NT2/D1 (cell line): ENCODE data around the gene MTRF1.
"Not testable (repeated sequence)": the region's sequence is repeated elsewhere in the genome, so short reads cannot be mapped to it uniquely, and the experiment has no call there.

Experiments
- DNase-seq: peaks from one replicate; pipeline ENCODE4 v3.0.0-alpha.2; 2011; ENCODE audit warnings: low read depth, low spot score
- H3K27me3 ChIP-seq: 2 replicates; pipeline ENCODE4 v1.6.0; 2011; ENCODE audit warnings: mild to moderate bottlenecking; ENCODE audit not compliant: insufficient read length, insufficient read depth
- H3K36me3 ChIP-seq: 2 replicates; pipeline ENCODE4 v1.6.1; 2011; ENCODE audit warnings: mild to moderate bottlenecking, low read length, mixed read lengths; ENCODE audit not compliant: insufficient read depth, insufficient read length
- H3K4me1 ChIP-seq: 2 replicates; pipeline ENCODE4 v1.5.1; 2011; ENCODE audit not compliant: insufficient read depth, insufficient read length
- H3K4me3 ChIP-seq: 2 replicates; pipeline ENCODE4 v1.5.1; 2011; ENCODE audit warnings: low read depth; ENCODE audit not compliant: insufficient read length
- H3K9ac ChIP-seq: 2 replicates; pipeline ENCODE4 v1.6.0; 2011; ENCODE audit warnings: low read depth; ENCODE audit not compliant: insufficient read length
- H3K9me3 ChIP-seq: 2 replicates; pipeline ENCODE4 v1.5.1; 2011; ENCODE audit warnings: mild to moderate bottlenecking, low read length; ENCODE audit not compliant: insufficient read depth
- SUZ12 ChIP-seq: IDR thresholded peaks from 2 replicates; pipeline ENCODE4 v1.6.1; 2011; ENCODE audit not compliant: insufficient read length, insufficient read depth; ENCODE audit errors: extremely low read depth
- YY1 ChIP-seq: IDR thresholded peaks from 2 replicates; pipeline ENCODE4 v1.6.1; 2011; ENCODE audit not compliant: insufficient read length, insufficient read depth
- ZNF274 ChIP-seq: IDR thresholded peaks from 2 replicates; pipeline ENCODE4 v1.6.1; 2011; ENCODE audit warnings: mild to moderate bottlenecking, low read depth, low read length

Gene MTRF1

GRCh38 chr13:41294914-41295313 lies 31.5 kb upstream of the MTRF1 start:
- no peak for TF ChIP-seq YY1
- no peak for TF ChIP-seq ZNF274
- Histone ChIP-seq H3K4me1 (no peaks in the 10 kb centered on the region), H3K9ac (no peak overlapping the region)

GRCh38 chr13:41293272-41293671 lies 29.9 kb upstream of the MTRF1 start:
- H3K9ac ChIP-seq = no peak overlapping the region
- H3K9me3 ChIP-seq = peaks cover 6% of the 10 kb centered on the region; the same call in 1 of the 2 replicates
- no peaks in the 10 kb centered on the region for H3K27me3 ChIP-seq
- no peak overlapping the region for H3K4me3 ChIP-seq
- DNase-seq = no peak
- no peaks in the 10 kb centered on the region for H3K4me1 ChIP-seq
- H3K36me3 ChIP-seq = no peaks in the 10 kb centered on the region
- TF ChIP-seq YY1 (no peak), SUZ12 (no peak), ZNF274 (no peak)

More at GRCh38 chr13:41294914-41295313, 31.5 kb upstream of the MTRF1 start:
- Histone ChIP-seq H3K9me3 (peaks cover 6% of the 10 kb centered on the region; the same call in 1 of the 2 replicates), H3K27me3 (no peaks in the 10 kb centered on the region), H3K36me3 (no peaks in the 10 kb centered on the region), H3K4me3 (no peak overlapping the region)
- no peak for DNase-seq

- DNase-seq = no peak
- H3K4me3 ChIP-seq = no peak overlapping the region
Measured at GRCh38 chr13:41291246-41291645, 27.9 kb upstream of the MTRF1 start.

GRCh38 chr13:41289463-41289881 lies 26.1 kb upstream of the MTRF1 start:
- TF ChIP-seq YY1 (no peak), ZNF274 (no peak), SUZ12 (no peak)
- H3K4me1 ChIP-seq = no peaks in the 10 kb centered on the region
- no peaks in the 10 kb centered on the region for H3K36me3 ChIP-seq
- no peaks in the 10 kb centered on the region for H3K27me3 ChIP-seq
- H3K9ac ChIP-seq = no peak overlapping the region
- DNase-seq = no peak
- peaks cover 6% of the 10 kb centered on the region; the same call in 1 of the 2 replicates for H3K9me3 ChIP-seq
- H3K4me3 ChIP-seq = no peak overlapping the region

More at GRCh38 chr13:41291246-41291645, 27.9 kb upstream of the MTRF1 start:
- H3K27me3 ChIP-seq = no peaks in the 10 kb centered on the region
- no peak for TF ChIP-seq ZNF274
- no peak for TF ChIP-seq SUZ12
- TF ChIP-seq YY1 = no peak
- H3K36me3 ChIP-seq = no peaks in the 10 kb centered on the region
- H3K9me3 ChIP-seq = peaks cover 6% of the 10 kb centered on the region; the same call in 1 of the 2 replicates
- no peaks in the 10 kb centered on the region for H3K4me1 ChIP-seq
- no peak overlapping the region for H3K9ac ChIP-seq

GRCh38 chr13:41286370-41286769 lies 23.0 kb upstream of the MTRF1 start:
- H3K4me3 ChIP-seq = no peak overlapping the region
- TF ChIP-seq YY1 = no peak
- TF ChIP-seq SUZ12 = no peak
- no peak for TF ChIP-seq ZNF274
- H3K27me3 ChIP-seq = no peaks in the 10 kb centered on the region
- no peaks in the 10 kb centered on the region for H3K36me3 ChIP-seq
- no peak for DNase-seq
- no peaks in the 10 kb centered on the region for H3K4me1 ChIP-seq
- no peak overlapping the region for H3K9ac ChIP-seq
- H3K9me3 ChIP-seq = no peaks in the 10 kb centered on the region

- Histone ChIP-seq H3K36me3 (no peaks in the 10 kb centered on the region), H3K27me3 (no peaks in the 10 kb centered on the region), H3K4me3 (no peak overlapping the region), H3K9ac (no peak overlapping the region), H3K9me3 (no peaks in the 10 kb centered on the region), H3K4me1 (no peaks in the 10 kb centered on the region)
- TF ChIP-seq ZNF274 (no peak), YY1 (no peak), SUZ12 (no peak)
- DNase-seq = no peak
Measured at GRCh38 chr13:41284512-41285288, 21.3 kb upstream of the MTRF1 start.

- TF ChIP-seq SUZ12 (no peak), YY1 (no peak), ZNF274 (no peak)
- Histone ChIP-seq H3K4me1 (no peaks in the 10 kb centered on the region), H3K9me3 (no peaks in the 10 kb centered on the region), H3K9ac (no peak overlapping the region), H3K4me3 (no peak overlapping the region), H3K27me3 (no peaks in the 10 kb centered on the region), H3K36me3 (no peaks in the 10 kb centered on the region)
- no peak for DNase-seq
Measured at GRCh38 chr13:41282129-41282571, 18.8 kb upstream of the MTRF1 start.

- H3K4me3 ChIP-seq, H3K4me1 ChIP-seq, H3K27me3 ChIP-seq, H3K36me3 ChIP-seq, H3K9ac ChIP-seq, H3K9me3 ChIP-seq, DNase-seq: not testable (repeated sequence)
Measured at GRCh38 chr13:41279156-41279555, 15.8 kb upstream of the MTRF1 start.
